GM19023 (cell line): ENCODE results near the gene BSDC1.
"Not testable (repeated sequence)": the region's sequence is repeated elsewhere in the genome, so short reads cannot be mapped to it uniquely, and the experiment has no call there.

Experiments used
- ATAC-seq: cut with Tn5 transposase; IDR thresholded peaks from one replicate; pipeline ENCODE4 v1.9.1; 2021; ENCODE audit warnings: mild to moderate bottlenecking, moderate library complexity; ENCODE audit not compliant: unreplicated experiment

Gene BSDC1

GRCh38 chr1:32361674-32362473, 32.4 kb downstream of the BSDC1 start:
- ATAC-seq, result no peak

DNA sequence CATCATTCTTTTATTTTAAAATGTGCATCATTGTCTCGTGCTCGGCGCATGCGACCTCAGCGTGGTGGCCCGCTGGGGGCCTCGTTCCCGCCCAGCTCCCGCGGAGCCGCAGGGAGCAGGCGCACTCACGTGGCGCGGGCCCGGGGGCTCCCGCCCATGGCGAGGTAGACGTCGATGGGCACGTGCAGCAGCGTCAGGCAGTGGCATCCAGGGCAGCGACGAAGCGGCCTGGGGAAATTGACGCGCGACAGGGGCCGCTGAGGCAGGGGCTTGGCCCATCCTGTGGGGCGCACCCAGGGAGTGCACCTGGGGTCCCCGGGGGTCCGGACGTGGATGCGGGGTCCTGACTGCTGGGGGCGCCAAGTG, 33.0 kb downstream of the BSDC1 start:
- no peak for ATAC-seq

DNA sequence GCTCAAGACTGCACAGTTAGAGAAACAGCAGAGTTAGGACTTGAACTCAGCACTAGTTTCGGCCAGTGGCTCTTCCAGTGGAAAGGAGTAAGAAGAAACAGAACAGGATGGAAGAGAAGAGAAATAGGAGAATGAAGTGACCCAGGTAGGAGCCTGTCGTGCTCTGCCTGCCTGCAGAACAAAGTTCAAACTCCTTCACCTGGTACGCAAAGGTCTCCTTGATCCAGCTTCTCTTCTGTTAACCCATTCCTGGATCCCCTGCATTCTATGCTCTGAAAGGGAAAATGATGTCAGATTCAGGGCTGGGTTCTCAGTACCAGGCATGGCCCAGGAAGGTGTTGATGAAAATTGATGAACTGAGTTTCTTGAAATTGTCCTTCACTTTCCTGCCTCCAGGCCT, 35.8 kb downstream of the BSDC1 start:
- ATAC-seq, result no peak

- no peak for ATAC-seq
Measured at GRCh38 chr1:32357614-32358013, 36.6 kb downstream of the BSDC1 start.

GRCh38 chr1:32356478-32356877, 37.8 kb downstream of the BSDC1 start:
- ATAC-seq, result no peak

DNA sequence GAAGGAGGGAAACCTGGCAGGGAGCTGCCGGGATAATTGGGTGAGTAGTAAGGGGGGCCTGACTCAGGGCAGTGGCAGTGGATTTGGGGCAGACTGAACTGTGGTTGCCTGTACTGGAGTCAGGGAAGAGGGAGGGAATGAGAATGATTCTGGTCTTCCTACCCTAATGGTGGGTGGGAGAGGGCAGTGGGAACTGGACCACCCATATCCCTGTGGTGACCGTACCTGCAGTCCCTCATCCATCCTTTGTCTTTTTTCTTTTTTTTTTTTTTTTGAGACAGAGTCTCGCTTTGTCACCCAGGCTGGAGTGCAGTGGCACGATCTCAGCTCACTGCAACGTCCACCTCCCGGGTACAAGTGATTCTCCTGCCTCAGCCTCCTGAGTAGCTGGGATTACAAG, 38.5 kb downstream of the BSDC1 start:
- not testable (repeated sequence) for ATAC-seq

GRCh38 chr1:32353886-32354570, 40.2 kb downstream of the BSDC1 start:
- no peak for ATAC-seq

DNA sequence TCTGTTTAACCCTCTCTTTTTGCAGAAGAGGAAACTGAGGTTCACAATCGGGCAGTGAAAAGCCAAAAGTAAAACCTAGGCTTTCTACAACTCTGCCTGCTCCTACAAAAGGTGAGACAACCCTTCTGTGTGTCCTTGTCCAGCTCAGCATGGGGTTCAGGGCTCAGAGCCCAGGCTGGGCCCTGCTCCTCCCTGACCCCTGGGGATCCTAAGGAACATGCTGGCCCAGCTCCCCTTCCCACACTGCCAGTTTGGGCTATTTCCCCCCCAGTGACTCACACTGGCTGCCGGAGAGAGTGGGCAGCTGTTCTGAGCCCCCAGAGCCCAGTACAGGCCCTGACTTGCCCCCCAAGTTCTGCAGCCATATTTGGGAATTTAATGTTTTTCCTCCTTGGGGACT, 40.8 kb downstream of the BSDC1 start:
- no peak for ATAC-seq

DNA sequence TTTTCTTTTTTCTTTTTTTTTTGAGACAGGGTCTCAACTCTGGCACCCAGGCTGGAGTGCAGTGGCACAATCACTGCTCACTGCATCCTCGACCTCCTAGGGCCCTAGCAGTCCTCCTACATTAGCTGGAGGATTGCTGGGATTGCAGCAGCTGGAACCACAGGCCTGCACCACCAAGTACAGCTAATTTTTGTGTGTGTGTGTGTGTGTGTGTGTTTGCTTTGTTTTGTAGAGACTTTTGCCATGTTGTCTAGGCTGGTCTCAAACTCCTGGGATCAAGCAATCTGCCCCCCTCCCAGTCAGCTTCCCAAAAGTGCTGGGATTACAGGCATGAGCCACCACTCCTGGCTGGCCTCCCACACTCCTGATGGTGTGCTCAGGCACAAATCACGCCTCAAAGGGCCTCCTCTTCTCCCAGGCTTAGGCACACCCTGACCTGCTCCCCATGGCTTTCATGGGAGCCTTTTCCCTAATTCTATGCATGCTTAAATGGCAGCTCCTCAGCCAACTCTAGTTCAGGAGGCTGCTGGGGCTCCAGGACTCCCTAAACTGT, 41.3 kb downstream of the BSDC1 start:
- no peak for ATAC-seq

DNA sequence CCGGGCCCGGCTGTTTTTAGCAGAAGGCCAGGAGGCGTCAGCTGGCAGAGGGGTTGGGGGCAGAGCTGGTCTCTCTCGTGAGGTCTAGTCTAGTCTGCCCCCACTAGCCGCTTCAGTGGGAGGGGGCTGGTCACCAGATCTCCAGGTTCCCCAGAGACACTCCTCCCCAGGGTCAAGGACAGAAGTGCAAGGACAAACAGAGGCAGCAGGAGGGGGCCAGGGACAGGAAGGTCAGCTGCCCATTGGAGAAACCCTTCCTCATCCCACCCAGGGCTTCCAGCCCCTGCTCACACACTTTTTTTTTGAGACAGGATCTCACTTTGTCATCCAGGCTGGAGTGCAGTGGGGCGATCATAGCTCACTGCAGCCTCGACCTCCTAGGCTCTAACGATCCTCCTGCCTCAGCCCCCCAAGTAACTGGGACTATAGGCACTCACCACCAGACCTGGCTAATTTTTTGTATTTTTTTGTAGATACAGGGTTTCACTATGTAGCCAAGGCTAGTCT, 41.9 kb downstream of the BSDC1 start:
- ATAC-seq, result no peak

- ATAC-seq, result peak; percentile 89
Measured at GRCh38 chr1:32351399-32352238, 42.6 kb downstream of the BSDC1 start.

GRCh38 chr1:32350785-32351398, 43.3 kb downstream of the BSDC1 start:
- ATAC-seq, result peak; percentile 39

DNA sequence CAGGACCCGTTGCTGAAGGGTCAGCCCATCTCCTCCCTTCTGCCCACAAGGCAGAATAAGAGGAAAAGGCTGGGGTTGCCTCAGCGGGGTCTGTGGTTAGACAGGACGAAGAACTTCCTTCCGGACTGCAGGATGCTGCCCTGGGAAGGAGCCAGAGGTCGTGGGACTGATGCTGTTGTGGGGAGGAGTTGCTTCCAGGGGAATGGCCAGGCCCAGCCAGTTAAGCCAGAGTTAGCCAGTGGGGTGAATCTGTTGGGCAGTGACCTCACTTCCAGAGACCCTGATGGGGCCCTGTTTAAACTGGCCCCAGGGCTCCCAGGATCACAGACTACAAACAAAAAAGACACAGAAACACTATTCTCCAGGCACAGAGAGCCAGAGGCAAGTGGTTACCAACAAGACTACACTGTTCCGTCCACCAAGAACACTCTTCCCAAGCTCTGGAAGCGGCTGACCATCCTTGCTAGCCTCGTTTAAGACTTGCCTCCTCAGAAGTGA, 45.0 kb downstream of the BSDC1 start:
- no peak for ATAC-seq

DNA sequence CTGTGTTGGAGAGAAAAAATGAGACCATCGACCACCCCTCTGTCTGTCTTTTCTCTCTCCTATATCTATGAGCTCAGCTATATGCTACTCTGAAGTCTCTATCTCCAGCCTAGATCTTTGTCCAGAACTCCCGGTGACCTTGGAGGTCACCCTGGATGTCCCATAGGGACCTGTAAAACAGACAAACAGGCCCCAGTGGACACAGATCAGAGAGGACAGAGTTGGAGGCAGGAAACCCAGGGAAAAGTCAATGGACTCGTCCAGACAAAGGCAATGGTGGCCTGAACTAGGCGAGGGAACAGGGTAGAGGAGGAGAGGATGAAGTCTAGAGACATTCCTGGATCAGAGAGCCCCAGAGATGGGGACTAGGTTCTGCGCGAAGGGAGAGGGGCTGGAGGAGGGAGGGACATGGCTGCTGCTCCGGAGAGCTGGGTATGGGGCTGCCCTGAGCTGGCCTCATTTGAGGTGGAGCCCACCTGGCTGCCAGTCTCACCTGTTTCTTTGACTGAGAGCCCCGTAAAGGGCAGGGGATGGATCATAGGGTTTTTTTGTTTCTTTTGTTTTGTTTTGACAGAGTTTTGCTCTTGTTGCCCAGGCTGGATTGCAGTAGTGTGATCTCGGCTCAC, 47.6 kb downstream of the BSDC1 start:
- no peak for ATAC-seq

GRCh38 chr1:32345289-32345827, 48.9 kb downstream of the BSDC1 start:
- ATAC-seq, result no peak

GRCh38 chr1:32342704-32343103, 51.5 kb downstream of the BSDC1 start:
- ATAC-seq, result no peak

- ATAC-seq, result no peak
Measured at GRCh38 chr1:32341971-32342370, 52.3 kb downstream of the BSDC1 start.

GRCh38 chr1:32341186-32341757, 53.0 kb downstream of the BSDC1 start:
- ATAC-seq, result no peak

- ATAC-seq, result no peak
Measured at GRCh38 chr1:32339363-32339978, 54.8 kb downstream of the BSDC1 start.
